ENCODE results near the gene KRTAP1-4. TPM values are rescaled to one million over a fixed set of nuclear protein-coding genes. Genes with fewer than 3 reads are reported as not detected.

KRTAP1-4 gene, protein sequence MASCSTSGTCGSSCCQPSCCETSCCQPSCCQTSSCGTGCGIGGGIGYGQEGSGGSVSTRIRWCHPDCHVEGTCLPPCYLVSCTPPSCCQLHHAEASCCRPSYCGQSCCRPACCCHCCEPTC
- not detected in 2 replicates for total RNA-seq (ENCODE audit: low replicate concordance)

DNA sequence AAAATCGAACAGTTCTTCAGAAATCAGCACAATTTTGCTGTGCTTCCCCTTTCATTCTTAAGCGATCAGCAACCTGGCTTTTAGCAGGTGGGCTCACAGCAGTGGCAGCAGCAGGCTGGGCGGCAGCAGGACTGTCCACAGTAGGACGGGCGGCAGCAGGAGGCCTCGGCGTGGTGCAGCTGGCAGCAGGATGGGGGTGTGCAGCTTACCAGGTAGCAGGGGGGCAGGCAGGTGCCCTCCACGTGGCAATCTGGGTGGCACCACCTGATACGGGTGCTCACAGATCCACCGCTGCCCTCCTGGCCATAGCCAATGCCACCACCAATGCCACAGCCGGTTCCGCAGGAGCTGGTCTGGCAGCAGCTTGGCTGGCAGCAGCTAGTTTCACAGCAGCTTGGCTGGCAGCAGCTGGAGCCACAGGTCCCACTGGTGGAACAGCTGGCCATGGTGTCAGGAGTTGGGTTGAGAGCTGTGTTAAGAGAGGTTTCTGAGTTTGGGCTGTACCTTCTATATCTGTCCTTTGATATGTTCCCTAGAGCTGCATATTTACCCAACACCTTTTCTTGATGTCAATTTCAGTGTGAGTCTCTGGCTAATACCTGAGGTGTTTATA is at the start of gene KRTAP1-4:
TSS of gene KRTAP1-4 (minus strand) at position 563 of the 613 bp plus-strand sequence. CDS start at position 446, 117 bp downstream.

DNA sequence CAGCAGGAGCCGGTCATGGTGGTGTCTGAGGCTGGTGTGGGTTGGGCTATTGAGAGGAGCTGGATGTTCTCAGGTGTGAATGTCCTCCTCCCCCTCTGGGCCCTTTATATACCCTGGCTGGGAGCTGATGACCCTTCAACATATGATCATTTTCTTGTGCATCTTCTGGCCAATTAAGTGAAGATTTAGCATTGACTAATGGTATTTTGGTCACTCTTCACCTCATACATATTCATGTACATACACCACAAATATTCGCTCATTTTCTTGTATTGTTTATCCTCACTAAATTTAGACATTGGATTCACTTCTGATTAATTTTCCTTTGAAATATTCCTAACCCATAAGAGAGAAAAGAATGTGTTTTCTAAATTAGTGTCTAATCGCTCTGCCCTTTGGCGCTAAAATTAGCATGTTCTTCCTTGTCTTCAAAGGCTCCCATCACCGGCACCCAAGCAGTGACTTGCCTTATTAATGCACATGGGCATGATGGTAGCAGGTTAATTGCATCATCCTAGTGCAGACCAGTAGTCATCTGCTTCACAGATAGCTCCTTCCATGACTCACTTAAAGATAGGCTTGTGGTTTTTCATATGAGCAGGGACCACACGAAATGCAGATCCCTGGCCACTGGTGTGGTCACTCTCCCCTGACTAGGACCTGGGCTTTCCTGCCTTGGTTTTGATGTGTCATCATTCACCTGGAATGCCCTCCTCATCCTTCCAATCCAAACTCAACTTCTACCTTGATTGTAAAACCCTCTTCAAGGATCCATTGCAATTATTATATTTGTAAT is 36.0 kb upstream of the KRTAP1-4 start, which contains the start of gene KRTAP2-4:
TSS of gene KRTAP2-4 (minus strand) at position 51 of the 796 bp plus-strand sequence. CDS start at position 17, 34 bp downstream.

DNA sequence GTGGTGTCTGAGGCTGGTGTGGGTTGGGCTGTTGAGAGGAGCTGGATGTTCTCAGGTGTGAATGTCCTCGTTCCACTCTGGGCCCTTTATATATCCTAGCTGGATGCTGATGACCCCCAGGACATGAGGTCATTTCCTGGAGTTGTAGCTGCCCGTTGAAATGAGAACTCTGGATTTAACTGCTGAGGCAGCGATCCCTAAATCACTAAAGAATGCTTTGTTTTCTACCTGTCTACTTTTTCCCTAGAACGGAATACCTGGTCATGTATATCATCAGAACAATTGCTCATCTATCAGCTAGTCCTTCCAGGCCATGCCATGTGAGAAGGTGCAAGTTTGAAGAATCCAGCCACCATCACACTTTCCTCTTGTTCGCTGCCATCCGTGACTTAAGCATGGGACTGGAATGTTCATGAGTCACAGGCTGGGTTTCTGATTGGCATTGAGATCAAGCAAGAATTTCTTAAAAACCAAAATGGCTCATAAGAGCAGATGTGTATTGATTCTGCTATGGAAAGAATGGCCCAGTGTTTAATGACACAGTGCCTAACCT is 30.1 kb upstream of the KRTAP1-4 start, which contains the start of gene KRTAP2-3:
TSS of gene KRTAP2-3 (minus strand) at position 63 of the 553 bp plus-strand sequence. CDS start 64 bp downstream, outside the sequence.

DNA sequence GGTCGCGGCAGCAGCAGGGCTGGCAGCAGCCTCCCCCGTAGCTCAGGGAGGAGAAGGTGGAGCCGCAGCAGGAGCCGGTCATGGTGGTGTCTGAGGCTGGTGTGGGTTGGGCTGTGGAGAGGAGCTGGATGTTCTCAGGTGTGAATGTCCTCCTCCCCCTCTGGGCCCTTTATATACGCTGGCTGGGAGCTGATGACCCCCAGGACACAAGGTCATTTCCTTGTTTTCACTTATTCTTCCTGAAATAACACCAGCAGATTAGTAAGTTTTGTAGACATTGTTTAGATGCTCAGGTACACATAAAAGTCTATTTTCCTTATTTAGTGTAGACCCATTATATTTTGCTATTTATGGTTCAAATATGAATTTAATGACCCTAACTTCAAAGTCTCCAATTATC is 25.1 kb upstream of the KRTAP1-4 start, which contains the start of gene KRTAP2-2:
TSS of gene KRTAP2-2 (minus strand) at position 101 of the 400 bp plus-strand sequence. CDS start at position 82, 19 bp downstream.

DNA sequence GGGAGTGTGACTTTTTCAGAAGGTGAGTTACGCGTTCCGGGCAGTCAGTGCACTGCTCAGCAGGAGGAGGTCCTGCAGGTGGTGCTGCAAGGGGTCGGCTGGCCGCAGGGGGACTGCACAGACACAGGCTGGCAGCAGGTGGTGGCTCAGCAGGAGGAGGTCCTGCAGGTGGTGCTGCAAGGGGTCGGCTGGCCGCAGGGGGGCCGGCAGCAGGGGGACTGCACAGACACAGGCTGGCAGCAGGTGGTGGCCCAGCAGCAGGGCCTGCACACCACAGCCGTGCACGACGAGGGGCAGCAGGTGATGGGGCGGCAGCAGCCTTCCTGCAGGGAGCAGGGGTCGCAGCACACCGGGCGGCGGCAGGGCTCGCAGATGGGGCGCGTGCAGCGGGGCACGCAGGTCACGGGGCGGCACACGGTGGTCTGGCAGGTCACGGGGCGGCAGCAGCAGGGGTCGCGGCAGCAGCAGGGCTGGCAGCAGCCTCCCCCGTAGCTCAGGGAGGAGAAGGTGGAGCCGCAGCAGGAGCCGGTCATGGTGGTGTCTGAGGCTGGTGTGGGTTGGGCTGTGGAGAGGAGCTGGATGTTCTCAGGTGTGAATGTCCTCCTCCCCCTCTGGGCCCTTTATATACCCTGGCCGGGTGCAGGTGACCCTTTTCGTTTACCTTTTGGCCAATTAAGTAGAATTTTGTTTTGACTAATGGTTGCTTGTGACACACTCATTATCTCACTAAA is 16.9 kb upstream of the KRTAP1-4 start, which contains the start of gene KRTAP2-1:
TSS of gene KRTAP2-1 (minus strand) at position 582 of the 731 bp plus-strand sequence. CDS start at position 533, 49 bp downstream.

DNA sequence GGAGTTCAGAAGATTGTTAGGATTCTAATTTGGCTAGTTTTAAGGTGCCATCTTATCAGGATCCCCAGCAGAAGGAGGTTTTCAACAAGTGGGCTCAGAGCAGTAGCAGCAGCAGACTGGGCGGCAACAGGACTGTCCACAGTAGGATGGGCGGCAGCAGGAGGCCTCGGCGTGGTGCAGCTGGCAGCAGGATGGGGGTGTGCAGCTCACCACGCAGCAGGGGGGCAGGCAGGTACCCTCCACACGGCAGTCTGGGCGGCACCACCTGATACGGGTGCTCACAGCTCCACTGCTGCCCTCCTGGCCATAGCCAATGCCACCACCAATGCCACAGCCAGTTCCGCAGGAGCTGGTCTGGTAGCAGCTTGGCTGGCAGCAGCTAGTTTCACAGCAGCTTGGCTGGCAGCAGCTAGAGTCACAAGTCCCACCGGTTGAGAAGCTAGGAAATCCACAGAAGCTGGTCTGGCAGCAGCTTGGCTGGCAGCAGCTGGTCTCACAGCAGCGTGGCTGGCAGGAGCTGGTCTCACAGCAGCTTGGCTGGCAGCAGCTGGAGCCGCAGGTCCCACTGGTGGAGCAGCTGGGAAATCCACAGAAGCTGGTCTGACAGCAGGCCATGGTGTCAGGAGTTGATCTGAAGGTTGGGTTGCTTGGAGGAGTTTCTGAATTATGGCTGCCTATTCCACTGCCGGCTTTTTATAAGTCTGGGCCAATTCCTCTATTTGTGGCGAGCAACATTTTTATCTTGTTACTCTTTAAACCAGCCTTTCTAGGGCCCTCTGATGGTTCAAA is 11.0 kb upstream of the KRTAP1-4 start, which contains the start of gene KRTAP1-1:
TSS of gene KRTAP1-1 (minus strand) at position 668 of the 789 bp plus-strand sequence. CDS start at position 615, 53 bp downstream.

DNA sequence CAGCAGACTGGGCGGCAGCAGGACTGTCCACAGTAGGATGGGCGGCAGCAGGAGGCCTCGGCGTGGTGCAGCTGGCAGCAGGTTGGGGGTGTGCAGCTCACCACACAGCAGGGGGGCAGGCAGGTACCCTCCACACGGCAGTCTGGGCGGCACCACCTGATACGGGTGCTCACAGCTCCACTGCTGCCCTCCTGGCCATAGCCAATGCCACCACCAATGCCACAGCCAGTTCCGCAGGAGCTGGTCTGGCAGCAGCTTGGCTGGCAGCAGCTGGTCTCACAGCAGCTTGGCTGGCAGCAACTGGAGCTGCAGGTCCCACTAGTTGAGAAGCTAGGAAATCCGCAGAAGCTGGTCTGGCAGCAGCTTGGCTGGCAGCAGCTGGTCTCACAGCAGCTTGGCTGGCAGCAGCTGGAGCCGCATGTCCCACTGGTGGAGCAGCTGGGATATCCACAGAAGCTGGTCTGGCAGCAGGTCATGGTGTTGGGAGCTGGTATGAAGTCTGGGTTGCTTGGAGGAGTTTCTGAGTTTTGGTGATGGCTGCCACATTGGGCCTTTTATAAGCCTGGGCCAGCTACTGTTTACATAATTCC is 4.4 kb upstream of the KRTAP1-4 start, which contains the start of gene KRTAP1-3:
TSS of gene KRTAP1-3 (minus strand) at position 529 of the 590 bp plus-strand sequence. CDS start at position 476, 53 bp downstream.

DNA sequence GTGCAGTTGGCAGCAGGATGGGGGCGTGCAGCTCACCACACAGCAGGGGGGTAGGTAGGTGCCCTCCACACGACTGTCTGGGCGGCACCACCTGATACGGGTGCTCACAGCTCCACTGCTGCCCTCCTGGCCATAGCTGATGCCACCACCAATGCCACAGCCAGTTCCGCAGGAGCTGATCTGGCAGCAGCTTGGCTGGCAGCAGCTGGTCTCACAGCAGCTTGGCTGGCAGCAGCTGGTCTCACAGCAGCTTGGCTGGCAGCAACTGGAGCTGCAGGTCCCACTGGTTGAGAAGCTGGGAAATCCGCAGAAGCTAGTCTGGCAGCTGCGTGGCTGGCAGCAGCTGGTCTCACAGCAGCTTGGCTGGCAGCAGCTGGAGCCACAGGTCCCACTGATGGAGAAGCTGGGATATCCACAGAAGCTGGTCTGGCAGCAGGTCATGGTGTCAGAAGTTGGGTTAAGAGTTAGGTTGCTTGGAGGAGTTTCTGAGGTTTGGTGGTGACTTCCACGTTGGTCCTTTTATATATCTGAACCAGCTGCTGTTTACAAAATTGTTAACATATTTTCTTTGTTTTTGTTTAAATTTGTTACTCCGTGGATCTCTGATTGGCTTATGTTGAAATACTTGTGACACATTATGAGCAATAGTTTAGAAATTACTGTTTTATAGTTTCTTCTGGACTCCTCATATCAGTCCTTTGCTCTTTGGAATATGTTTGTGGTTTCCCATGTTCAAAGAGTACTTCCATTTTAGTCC is 3.1 kb downstream of the KRTAP1-4 start, which contains the start of gene KRTAP1-5:
TSS of gene KRTAP1-5 (minus strand) at position 494 of the 757 bp plus-strand sequence. CDS start at position 441, 53 bp downstream.

DNA sequence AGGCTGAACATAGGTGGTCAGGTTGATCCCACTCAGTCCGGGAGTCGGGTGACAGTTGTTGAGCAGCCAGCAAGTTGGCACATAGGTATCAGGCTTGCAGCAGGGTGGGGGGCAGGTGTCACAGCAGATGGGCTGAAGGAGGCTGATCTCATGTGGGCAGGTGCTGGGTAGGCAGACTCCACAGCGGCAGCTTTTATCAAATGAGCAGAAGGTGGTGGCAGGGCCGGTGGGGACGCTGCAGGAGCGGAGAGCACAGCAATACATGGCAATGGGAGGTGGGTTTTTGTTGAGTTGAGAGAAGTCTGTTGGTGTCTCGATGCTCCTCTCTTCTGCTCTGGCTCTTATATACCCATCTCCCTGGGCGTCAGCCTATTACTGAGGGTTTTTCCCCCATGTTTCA is 21.2 kb downstream of the KRTAP1-4 start, which contains the start of gene KRTAP3-1:
TSS of gene KRTAP3-1 (minus strand) at position 318 of the 400 bp plus-strand sequence. CDS start at position 264, 54 bp downstream.

DNA sequence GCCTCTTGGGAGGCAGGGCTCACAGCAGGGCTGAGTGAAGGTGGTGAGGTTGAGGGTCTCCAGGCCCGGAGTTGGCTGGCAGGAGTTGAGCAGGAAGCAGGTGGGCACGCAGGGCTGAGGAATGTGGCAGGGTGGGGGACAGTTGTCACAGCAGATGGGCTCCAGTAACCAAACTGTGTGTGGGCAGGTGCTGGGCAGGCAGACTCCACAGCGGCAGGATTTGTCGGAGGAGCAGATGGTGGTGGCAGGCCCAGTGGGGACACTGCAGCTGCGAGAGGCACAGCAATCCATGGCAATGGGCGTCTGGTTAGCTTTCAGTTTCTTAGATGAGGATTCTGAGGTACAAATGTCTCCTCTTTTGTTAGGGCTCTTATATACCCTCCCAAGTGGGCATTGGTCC is 30.4 kb downstream of the KRTAP1-4 start, which contains the start of gene KRTAP3-2:
TSS of gene KRTAP3-2 (minus strand) at position 344 of the 400 bp plus-strand sequence. CDS start at position 291, 53 bp downstream.

DNA sequence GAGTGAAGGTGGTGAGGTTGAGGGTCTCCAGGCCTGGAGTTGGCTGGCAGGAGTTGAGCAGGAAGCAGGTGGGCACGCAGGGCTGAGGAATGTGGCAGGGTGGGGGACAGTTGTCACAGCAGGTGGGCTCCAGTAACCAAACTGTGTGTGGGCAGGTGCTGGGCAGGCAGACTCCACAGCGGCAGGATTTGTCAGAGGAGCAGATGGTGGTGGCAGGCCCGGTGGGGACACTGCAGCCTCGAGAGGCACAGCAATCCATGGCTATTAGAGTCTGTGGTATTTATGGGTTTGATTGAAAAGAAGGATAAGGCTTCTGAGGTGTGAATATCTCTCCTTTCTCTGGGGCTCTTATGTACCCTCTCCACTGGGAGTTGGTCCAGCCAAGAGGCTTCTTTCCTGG is 36.2 kb downstream of the KRTAP1-4 start, which contains the start of gene KRTAP3-3:
TSS of gene KRTAP3-3 (minus strand) at position 326 of the 400 bp plus-strand sequence. CDS start at position 259, 67 bp downstream.

DNA sequence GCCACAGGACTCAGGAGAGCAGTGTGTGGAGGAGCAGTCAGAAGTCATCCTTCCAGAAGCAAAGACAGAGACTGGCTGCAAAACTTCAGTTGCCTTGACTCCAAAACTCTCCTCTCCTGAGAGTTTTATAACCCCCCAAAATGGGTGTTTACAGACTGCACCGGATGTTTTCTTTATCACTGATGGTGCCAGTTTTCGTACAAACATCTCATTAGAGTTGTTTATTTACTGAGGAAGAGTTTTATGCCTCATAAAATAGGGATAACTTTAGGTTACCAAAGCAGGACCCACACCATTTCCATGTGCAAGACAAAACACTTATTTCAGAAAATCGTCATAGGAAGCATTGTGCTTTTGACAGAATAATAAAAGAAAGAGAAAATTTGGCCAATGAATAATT is 45.8 kb downstream of the KRTAP1-4 start, which contains the start of gene KRT40:
TSS of gene KRT40 (minus strand) at position 101 of the 400 bp plus-strand sequence. CDS start at position 48, 53 bp downstream.

Other genes with a start within 250 kb of the KRTAP1-4 start
- not detected in 2 replicates for gene KRT27, start 247.6 kb downstream of the KRTAP1-4 start, total RNA-seq (ENCODE audit: low replicate concordance)
- gene KRT28, start 230.2 kb downstream of the KRTAP1-4 start, total RNA-seq (ENCODE audit: low replicate concordance): not detected in 2 replicates
- 1.6 and 4.7 TPM in 2 replicates for gene KRT10, start 207.6 kb downstream of the KRTAP1-4 start, total RNA-seq (ENCODE audit: low replicate concordance)
- gene KRT12, start 163.0 kb downstream of the KRTAP1-4 start, total RNA-seq (ENCODE audit: low replicate concordance): under 0.01 TPM in 1 of 2 replicates, not detected in the other
- gene KRT20, start 145.0 kb downstream of the KRTAP1-4 start, total RNA-seq (ENCODE audit: low replicate concordance): not detected in 2 replicates
- gene KRT23, start 92.5 kb downstream of the KRTAP1-4 start, total RNA-seq (ENCODE audit: low replicate concordance): not detected in 2 replicates
- gene KRT39, start 63.2 kb downstream of the KRTAP1-4 start, total RNA-seq (ENCODE audit: low replicate concordance): 0.12 TPM in 1 of 2 replicates, not detected in the other
- gene KRT40, start 45.9 kb downstream of the KRTAP1-4 start, total RNA-seq (ENCODE audit: low replicate concordance): not detected in 2 replicates
- not detected in 2 replicates for gene KRTAP3-3, start 36.0 kb downstream of the KRTAP1-4 start, total RNA-seq (ENCODE audit: low replicate concordance)
- not detected in 2 replicates for gene KRTAP3-2, start 30.3 kb downstream of the KRTAP1-4 start, total RNA-seq (ENCODE audit: low replicate concordance)
- not detected in 2 replicates for gene KRTAP3-1, start 21.1 kb downstream of the KRTAP1-4 start, total RNA-seq (ENCODE audit: low replicate concordance)
- not detected in 2 replicates for gene KRTAP1-5, start 3.0 kb downstream of the KRTAP1-4 start, total RNA-seq (ENCODE audit: low replicate concordance)
- gene KRTAP1-3, start 4.7 kb upstream of the KRTAP1-4 start, total RNA-seq (ENCODE audit: low replicate concordance): not detected in 2 replicates
- gene KRTAP1-1, start 11.3 kb upstream of the KRTAP1-4 start, total RNA-seq (ENCODE audit: low replicate concordance): not detected in 2 replicates
- gene KRTAP2-1, start 17.1 kb upstream of the KRTAP1-4 start, total RNA-seq (ENCODE audit: low replicate concordance): not detected in 2 replicates
- gene KRTAP2-2, start 25.0 kb upstream of the KRTAP1-4 start, total RNA-seq (ENCODE audit: low replicate concordance): not detected in 2 replicates
- not detected in 2 replicates for gene KRTAP2-3, start 29.9 kb upstream of the KRTAP1-4 start, total RNA-seq (ENCODE audit: low replicate concordance)
- gene KRTAP2-4, start 35.7 kb upstream of the KRTAP1-4 start, total RNA-seq (ENCODE audit: low replicate concordance): not detected in 2 replicates
- not detected in 2 replicates for gene KRTAP4-7, start 54.0 kb upstream of the KRTAP1-4 start, total RNA-seq (ENCODE audit: low replicate concordance)
- gene KRTAP4-8, start 67.9 kb upstream of the KRTAP1-4 start, total RNA-seq (ENCODE audit: low replicate concordance): not detected in 2 replicates
- gene KRTAP4-16, start 72.0 kb upstream of the KRTAP1-4 start, total RNA-seq (ENCODE audit: low replicate concordance): not detected in 2 replicates
- not detected in 2 replicates for gene KRTAP4-9, start 75.2 kb upstream of the KRTAP1-4 start, total RNA-seq (ENCODE audit: low replicate concordance)
- gene KRTAP4-11, start 88.2 kb upstream of the KRTAP1-4 start, total RNA-seq (ENCODE audit: low replicate concordance): not detected in 2 replicates
- not detected in 2 replicates for gene KRTAP4-12, start 94.0 kb upstream of the KRTAP1-4 start, total RNA-seq (ENCODE audit: low replicate concordance)
- not detected in 2 replicates for gene KRTAP4-6, start 110.3 kb upstream of the KRTAP1-4 start, total RNA-seq (ENCODE audit: low replicate concordance)
- not detected in 2 replicates for gene KRTAP4-5, start 119.6 kb upstream of the KRTAP1-4 start, total RNA-seq (ENCODE audit: low replicate concordance)
- gene KRTAP4-4, start 130.6 kb upstream of the KRTAP1-4 start, total RNA-seq (ENCODE audit: low replicate concordance): not detected in 2 replicates
- gene KRTAP4-3, start 138.0 kb upstream of the KRTAP1-4 start, total RNA-seq (ENCODE audit: low replicate concordance): not detected in 2 replicates
- gene KRTAP4-2, start 148.0 kb upstream of the KRTAP1-4 start, total RNA-seq (ENCODE audit: low replicate concordance): not detected in 2 replicates
- gene KRTAP4-1, start 154.7 kb upstream of the KRTAP1-4 start, total RNA-seq (ENCODE audit: low replicate concordance): not detected in 2 replicates
- gene KRTAP9-1, start 159.7 kb upstream of the KRTAP1-4 start, total RNA-seq (ENCODE audit: low replicate concordance): not detected in 2 replicates
- not detected in 2 replicates for gene KRTAP9-2, start 196.5 kb upstream of the KRTAP1-4 start, total RNA-seq (ENCODE audit: low replicate concordance)
- not detected in 2 replicates for gene KRTAP9-3, start 202.3 kb upstream of the KRTAP1-4 start, total RNA-seq (ENCODE audit: low replicate concordance)
- not detected in 2 replicates for gene KRTAP9-8, start 207.8 kb upstream of the KRTAP1-4 start, total RNA-seq (ENCODE audit: low replicate concordance)
- gene KRTAP9-4, start 219.5 kb upstream of the KRTAP1-4 start, total RNA-seq (ENCODE audit: low replicate concordance): not detected in 2 replicates
- not detected in 2 replicates for gene KRTAP9-9, start 225.2 kb upstream of the KRTAP1-4 start, total RNA-seq (ENCODE audit: low replicate concordance)
- gene KRTAP9-6, start 235.2 kb upstream of the KRTAP1-4 start, total RNA-seq (ENCODE audit: low replicate concordance): not detected in 2 replicates
- gene KRTAP9-7, start 245.5 kb upstream of the KRTAP1-4 start, total RNA-seq (ENCODE audit: low replicate concordance): not detected in 2 replicates